Colon (tissue), 2 donors: ENCODE results near the gene SEPTIN11.
"Not testable (repeated sequence)": the region's sequence is repeated elsewhere in the genome, so short reads cannot be mapped to it uniquely, and the experiment has no call there.

Experiments
- FAIRE-seq: peaks from 2 replicates; lab custom pipeline; 2012; peaks lifted over from hg19 to GRCh38; lab: Jason Lieb, UNC
- donor health status: control.
- donor health status: control.

Gene SEPTIN11

GRCh38 chr4:76952656-76953582 is 3.4 kb downstream of the SEPTIN11 start:
- no peak for FAIRE-seq

- FAIRE-seq, result no peak
These were observed 4.4 kb downstream of the SEPTIN11 start for GRCh38 chr4:76953956-76954355.

GRCh38 chr4:76954489-76954888 is 4.9 kb downstream of the SEPTIN11 start:
- FAIRE-seq, result no peak

GRCh38 chr4:76955182-76955581 is 5.6 kb downstream of the SEPTIN11 start:
- FAIRE-seq, result no peak

GRCh38 chr4:76957004-76957738 is 7.6 kb downstream of the SEPTIN11 start:
- no peak for FAIRE-seq

- no peak for FAIRE-seq
These were observed 9.3 kb downstream of the SEPTIN11 start for GRCh38 chr4:76958891-76959290.

GRCh38 chr4:76960014-76960413 is 10.5 kb downstream of the SEPTIN11 start:
- FAIRE-seq, result no peak

- FAIRE-seq, result no peak
These were observed 13.0 kb downstream of the SEPTIN11 start for GRCh38 chr4:76962406-76963130.

GRCh38 chr4:76963131-76963750 is 13.7 kb downstream of the SEPTIN11 start:
- FAIRE-seq, result no peak

GRCh38 chr4:76963927-76964326 is 14.4 kb downstream of the SEPTIN11 start:
- FAIRE-seq, result not testable (repeated sequence)

- FAIRE-seq, result no peak
These were observed 15.2 kb downstream of the SEPTIN11 start for GRCh38 chr4:76964769-76965168.

GRCh38 chr4:76965866-76966579 is 16.5 kb downstream of the SEPTIN11 start:
- FAIRE-seq, result no peak

GRCh38 chr4:76968937-76969336 is 19.4 kb downstream of the SEPTIN11 start:
- no peak for FAIRE-seq

- FAIRE-seq, result no peak
These were observed 19.9 kb downstream of the SEPTIN11 start for GRCh38 chr4:76969495-76969894.

- no peak for FAIRE-seq
These were observed 20.5 kb downstream of the SEPTIN11 start for GRCh38 chr4:76969941-76970529.

GRCh38 chr4:76972306-76972705 is 22.8 kb downstream of the SEPTIN11 start:
- no peak for FAIRE-seq

- no peak for FAIRE-seq
These were observed 24.6 kb downstream of the SEPTIN11 start for GRCh38 chr4:76974150-76974549.

GRCh38 chr4:76977113-76977512 is 27.6 kb downstream of the SEPTIN11 start:
- no peak for FAIRE-seq

GRCh38 chr4:76977736-76978350 is 28.3 kb downstream of the SEPTIN11 start:
- FAIRE-seq, result no peak

- FAIRE-seq, result no peak
These were observed 29.7 kb downstream of the SEPTIN11 start for GRCh38 chr4:76979236-76979635.

GRCh38 chr4:76980261-76980660 is 30.7 kb downstream of the SEPTIN11 start:
- no peak for FAIRE-seq
